Measurements from ENCODE around the gene LARGE1. TPM values are rescaled to one million over a fixed set of nuclear protein-coding genes. Genes with fewer than 3 reads are reported as not detected.

The LARGE1 gene
- total and polyA plus RNA-seq, 2 experiments from 2014 or later = 21.2 to 23.6 TPM

DNA sequence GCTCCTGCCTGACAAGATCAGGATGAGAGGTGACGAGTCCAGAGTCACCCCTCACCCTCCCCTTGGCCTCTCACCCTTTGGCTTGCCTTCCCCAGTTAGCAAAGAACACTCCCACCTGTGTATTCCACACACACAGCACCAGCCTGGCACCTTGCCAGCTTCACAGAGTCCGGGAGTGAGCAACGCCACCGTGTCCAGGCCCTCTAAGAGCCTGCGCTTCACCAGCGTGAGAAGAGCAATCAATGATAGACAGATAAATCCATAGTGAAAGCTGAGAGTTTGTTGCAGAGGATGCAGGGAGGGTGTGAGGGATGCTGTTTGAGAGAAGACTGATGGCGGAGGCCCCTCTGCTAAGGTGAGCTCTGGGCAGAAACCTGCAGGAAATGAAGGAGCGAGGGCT is 404.5 kb downstream of the LARGE1 start:
- no peak overlapping the region for H3K27ac ChIP-seq
- no peaks in the 10 kb centered on the region for H3K36me3 ChIP-seq (replicated peaks; ENCODE audit: insufficient read depth, low read depth)
- no peaks in the 10 kb centered on the region for H3K9me2 ChIP-seq (replicated peaks; ENCODE audit: insufficient read depth)
- no peak overlapping the region for H3K4me2 ChIP-seq
- TF ChIP-seq EZH2 (IDR thresholded peaks at IDR 0.05; ENCODE audit: borderline replicate concordance) = no peak
- no peak for TF ChIP-seq EZH2phosphoT487 (IDR thresholded peaks at IDR 0.05; ENCODE audit: low read depth, severe bottlenecking, unreplicated experiment)
- TF ChIP-seq, protein P1, sequence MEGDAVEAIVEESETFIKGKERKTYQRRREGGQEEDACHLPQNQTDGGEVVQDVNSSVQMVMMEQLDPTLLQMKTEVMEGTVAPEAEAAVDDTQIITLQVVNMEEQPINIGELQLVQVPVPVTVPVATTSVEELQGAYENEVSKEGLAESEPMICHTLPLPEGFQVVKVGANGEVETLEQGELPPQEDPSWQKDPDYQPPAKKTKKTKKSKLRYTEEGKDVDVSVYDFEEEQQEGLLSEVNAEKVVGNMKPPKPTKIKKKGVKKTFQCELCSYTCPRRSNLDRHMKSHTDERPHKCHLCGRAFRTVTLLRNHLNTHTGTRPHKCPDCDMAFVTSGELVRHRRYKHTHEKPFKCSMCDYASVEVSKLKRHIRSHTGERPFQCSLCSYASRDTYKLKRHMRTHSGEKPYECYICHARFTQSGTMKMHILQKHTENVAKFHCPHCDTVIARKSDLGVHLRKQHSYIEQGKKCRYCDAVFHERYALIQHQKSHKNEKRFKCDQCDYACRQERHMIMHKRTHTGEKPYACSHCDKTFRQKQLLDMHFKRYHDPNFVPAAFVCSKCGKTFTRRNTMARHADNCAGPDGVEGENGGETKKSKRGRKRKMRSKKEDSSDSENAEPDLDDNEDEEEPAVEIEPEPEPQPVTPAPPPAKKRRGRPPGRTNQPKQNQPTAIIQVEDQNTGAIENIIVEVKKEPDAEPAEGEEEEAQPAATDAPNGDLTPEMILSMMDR (IDR thresholded peaks at IDR 0.05; ENCODE audit: poor library complexity) = no peak
- H3K9me3 ChIP-seq (ENCODE audit: low read depth) = no peaks in the 10 kb centered on the region
- H3K4me1 ChIP-seq (ENCODE audit: insufficient read depth) = no peaks in the 10 kb centered on the region
- H3K27me3 ChIP-seq = no peaks in the 10 kb centered on the region
- H3K4me3 ChIP-seq = no peak overlapping the region
- H4K20me1 ChIP-seq (ENCODE audit: insufficient read depth, poor library complexity, severe bottlenecking) = peaks cover 3% of the 10 kb centered on the region
- 74% methylated on average over 8 of the region's 8 CpGs for WGBS (ENCODE audit: low lambda C conversion rate, missing lambda C conversion rate)
- peak; percentile 27 for DNase-seq (ENCODE audit: low spot score)
- peaks cover 4% of the 10 kb centered on the region for H3K79me2 ChIP-seq
- H2AFZ ChIP-seq = no peak overlapping the region

GRCh38 chr22:33513388-33514338 is 406.6 kb downstream of the LARGE1 start:
- no peaks in the 10 kb centered on the region for H3K9me3 ChIP-seq (ENCODE audit: low read depth)
- 69% methylated on average over 7 of the region's 7 CpGs for WGBS (ENCODE audit: low lambda C conversion rate, missing lambda C conversion rate)
- TF ChIP-seq EZH2 (IDR thresholded peaks at IDR 0.05; ENCODE audit: borderline replicate concordance) = no peak
- TF ChIP-seq, protein P1 (IDR thresholded peaks at IDR 0.05; ENCODE audit: poor library complexity) = no peak
- no peak for TF ChIP-seq EZH2phosphoT487 (IDR thresholded peaks at IDR 0.05; ENCODE audit: low read depth, severe bottlenecking, unreplicated experiment)

DNA sequence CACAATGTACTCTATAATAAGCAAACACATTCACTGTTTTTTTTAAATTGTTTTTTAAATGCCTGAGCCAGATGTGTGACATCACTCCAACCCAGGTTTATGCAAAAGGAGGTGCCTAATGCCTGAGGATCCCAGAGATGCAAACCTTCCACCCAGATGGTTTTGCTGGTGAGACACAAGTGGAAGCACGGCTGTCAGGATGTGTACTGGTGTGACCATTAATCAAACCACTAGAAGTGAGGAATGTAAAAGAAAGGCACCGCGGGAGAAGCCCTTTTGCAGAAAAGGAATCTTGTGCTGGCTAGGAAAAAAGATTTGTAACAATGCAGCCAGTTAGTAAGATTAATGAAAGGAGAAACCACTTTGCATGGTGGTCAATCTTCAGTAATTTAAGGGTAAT is 407.4 kb downstream of the LARGE1 start:
- H3K27me3 ChIP-seq = no peaks in the 10 kb centered on the region

More at GRCh38 chr22:33513388-33514338, 406.6 kb downstream of the LARGE1 start:
- no peak overlapping the region for H3K4me3 ChIP-seq
- no peak overlapping the region for H3K27ac ChIP-seq
- H2AFZ ChIP-seq = no peak overlapping the region
- H3K79me2 ChIP-seq = peaks cover 4% of the 10 kb centered on the region
- H3K27me3 ChIP-seq = no peaks in the 10 kb centered on the region
- peaks cover 3% of the 10 kb centered on the region for H4K20me1 ChIP-seq (ENCODE audit: insufficient read depth, poor library complexity, severe bottlenecking)
- H3K9me2 ChIP-seq (replicated peaks; ENCODE audit: insufficient read depth) = no peaks in the 10 kb centered on the region
- DNase-seq (ENCODE audit: low spot score) = peak; percentile 16
- H3K4me1 ChIP-seq (ENCODE audit: insufficient read depth) = no peaks in the 10 kb centered on the region
- H3K36me3 ChIP-seq (replicated peaks; ENCODE audit: insufficient read depth, low read depth) = no peaks in the 10 kb centered on the region
- H3K4me2 ChIP-seq = no peak overlapping the region

More for the DNA sequence above, 407.4 kb downstream of the LARGE1 start:
- Histone ChIP-seq H3K36me3 (replicated peaks; ENCODE audit: insufficient read depth, low read depth) (no peaks in the 10 kb centered on the region), H4K20me1 (ENCODE audit: insufficient read depth, poor library complexity, severe bottlenecking) (peaks cover 3% of the 10 kb centered on the region), H3K4me3 (no peak overlapping the region), H3K4me1 (ENCODE audit: insufficient read depth) (no peaks in the 10 kb centered on the region), H3K79me2 (peaks cover 4% of the 10 kb centered on the region), H3K9me3 (ENCODE audit: low read depth) (no peaks in the 10 kb centered on the region), H3K9me2 (replicated peaks; ENCODE audit: insufficient read depth) (no peaks in the 10 kb centered on the region), H3K27ac (no peak overlapping the region), H2AFZ (no peak overlapping the region), H3K4me2 (no peak overlapping the region)
- TF ChIP-seq EZH2 (IDR thresholded peaks at IDR 0.05; ENCODE audit: borderline replicate concordance) = no peak
- TF ChIP-seq EZH2phosphoT487 (IDR thresholded peaks at IDR 0.05; ENCODE audit: low read depth, severe bottlenecking, unreplicated experiment) = no peak
- TF ChIP-seq, protein P1 (IDR thresholded peaks at IDR 0.05; ENCODE audit: poor library complexity) = no peak
- no peak for DNase-seq (ENCODE audit: low spot score)
- 62% methylated on average over 3 of the region's 3 CpGs for WGBS (ENCODE audit: low lambda C conversion rate, missing lambda C conversion rate)

Measured in hepatocyte (in vitro differentiated cells).